ENCODE measurements around the gene AAGAB.

Gene AAGAB

GRCh38 chr15:67232591-67232990, 21.9 kb downstream of the AAGAB start:
- H3K4me3 ChIP-seq (ENCODE audit: low read depth, low read length): no peak overlapping the region

GRCh38 chr15:67230504-67230903, 24.0 kb downstream of the AAGAB start:
- no peak overlapping the region for H3K4me3 ChIP-seq (ENCODE audit: low read depth, low read length)

More at GRCh38 chr15:67232591-67232990, 21.9 kb downstream of the AAGAB start:
- no peak for TF ChIP-seq CTCF (IDR thresholded peaks at IDR 0.05; ENCODE audit: borderline replicate concordance, insufficient read depth, low read depth, low read length)

GRCh38 chr15:67228286-67228685, 26.2 kb downstream of the AAGAB start:
- no peak overlapping the region for H3K4me3 ChIP-seq (ENCODE audit: low read depth, low read length)
- no peak for TF ChIP-seq CTCF (IDR thresholded peaks at IDR 0.05; ENCODE audit: borderline replicate concordance, insufficient read depth, low read depth, low read length)

More at GRCh38 chr15:67230504-67230903, 24.0 kb downstream of the AAGAB start:
- TF ChIP-seq CTCF (IDR thresholded peaks at IDR 0.05; ENCODE audit: borderline replicate concordance, insufficient read depth, low read depth, low read length): no peak

- H3K4me3 ChIP-seq (ENCODE audit: low read depth, low read length): no peak overlapping the region
- no peak for TF ChIP-seq CTCF (IDR thresholded peaks at IDR 0.05; ENCODE audit: borderline replicate concordance, insufficient read depth, low read depth, low read length)
Measured at GRCh38 chr15:67227846-67228245, 26.6 kb downstream of the AAGAB start.

DNA sequence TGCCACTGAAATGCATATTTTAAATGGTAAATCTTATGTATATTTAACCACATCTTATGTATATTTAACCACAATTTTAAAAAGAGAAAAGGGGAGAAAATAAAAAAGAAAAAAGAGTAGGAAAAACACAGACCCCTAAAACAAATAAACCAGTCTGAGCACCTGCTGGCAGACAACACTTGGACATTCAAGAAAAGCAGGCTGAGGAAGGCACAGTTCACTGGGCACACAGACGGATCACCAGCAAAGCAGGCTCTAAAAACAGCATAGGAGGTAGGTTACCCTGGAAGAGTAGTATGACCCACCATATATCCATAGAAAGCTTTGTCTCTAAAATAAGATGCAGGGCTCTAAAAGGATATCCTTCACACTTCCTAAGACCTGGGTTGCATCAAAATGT, 27.0 kb downstream of the AAGAB start:
- TF ChIP-seq CTCF (IDR thresholded peaks at IDR 0.05; ENCODE audit: borderline replicate concordance, insufficient read depth, low read depth, low read length): no peak
- no peak overlapping the region for H3K4me3 ChIP-seq (ENCODE audit: low read depth, low read length)

DNA sequence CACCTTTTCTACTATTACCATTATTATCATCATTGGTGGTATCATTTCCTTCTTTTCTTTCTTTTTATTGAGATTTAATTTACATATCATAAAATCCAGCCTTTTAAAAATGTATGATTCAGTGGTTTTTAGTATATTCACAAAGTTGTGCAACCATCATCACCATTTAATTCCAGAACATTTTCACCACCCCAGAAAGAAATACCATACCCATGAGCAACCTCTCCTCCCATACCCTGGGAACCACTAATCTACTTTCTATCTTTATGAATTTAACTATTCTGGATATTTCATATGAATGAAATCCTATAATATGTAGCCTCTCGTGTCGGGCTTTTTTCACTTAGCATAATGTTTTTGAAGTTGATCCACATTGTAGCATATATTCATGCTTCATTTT, 29.1 kb downstream of the AAGAB start:
- no peak for TF ChIP-seq CTCF (IDR thresholded peaks at IDR 0.05; ENCODE audit: borderline replicate concordance, insufficient read depth, low read depth, low read length)
- no peak overlapping the region for H3K4me3 ChIP-seq (ENCODE audit: low read depth, low read length)

DNA sequence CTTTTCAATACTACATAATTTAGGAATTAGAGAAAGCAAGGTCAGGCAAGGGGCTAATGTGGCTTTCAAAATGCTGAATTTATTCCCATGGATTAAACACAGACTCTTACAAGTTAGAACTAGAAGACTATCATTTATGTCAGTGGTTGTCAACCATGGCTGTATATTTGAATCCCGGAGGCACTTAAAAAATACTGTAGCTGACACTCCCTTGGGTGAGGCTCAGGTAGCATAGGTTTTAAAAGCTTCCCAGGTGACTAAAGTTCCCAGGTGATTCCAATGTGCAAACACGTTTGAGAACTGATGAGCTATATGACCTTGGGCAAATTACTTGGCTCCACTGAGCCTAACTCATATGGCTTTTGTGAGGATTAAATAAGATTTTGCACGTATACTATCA, 29.6 kb downstream of the AAGAB start:
- no peak overlapping the region for H3K4me3 ChIP-seq (ENCODE audit: low read depth, low read length)
- no peak for TF ChIP-seq CTCF (IDR thresholded peaks at IDR 0.05; ENCODE audit: borderline replicate concordance, insufficient read depth, low read depth, low read length)

Data from GM12875 (cell line).